Astrocyte (in vitro differentiated cells and primary cell): ENCODE results near the gene LRRC47.

Source experiments
- CTCF ChIP-seq: IDR thresholded peaks from 2 replicates; pipeline ENCODE4 v1.5.1; 2011; ENCODE audit warnings: low read depth, mild to moderate bottlenecking, inconsistent platforms, low read length, moderate library complexity; ENCODE audit not compliant: insufficient read depth
- EZH2 ChIP-seq: IDR thresholded peaks from 2 replicates; pipeline ENCODE4 v1.6.1; 2012; ENCODE audit warnings: mild to moderate bottlenecking, low read length, inconsistent platforms; ENCODE audit not compliant: insufficient read depth

GRCh38 chr1:3743826-3744225 is 52.5 kb downstream of the LRRC47 start:
- TF ChIP-seq CTCF (no peak), EZH2 (no peak)
